Choroid plexus epithelial cell (primary cell): Measurements from ENCODE around the gene ADORA2B.
"Not testable (repeated sequence)": the region's sequence is repeated elsewhere in the genome, so short reads cannot be mapped to it uniquely, and the experiment has no call there.

ENCODE experiments used
- DNase-seq: peaks from one replicate; pipeline ENCODE4 v3.0.0-alpha.2; 2010; ENCODE audit warnings: low read depth
- H3K4me3 ChIP-seq: 2 replicates; pipeline ENCODE4 v1.5.1; 2011; ENCODE audit warnings: low read depth, mild to moderate bottlenecking, control low read depth, low read length, moderate library complexity
- TF ChIP-seq, protein P1 (sequence below): conservative IDR thresholded peaks from 2 replicates; pipeline ENCODE4 v1.5.1; 2011; ENCODE audit warnings: low read depth, mild to moderate bottlenecking, control low read depth, inconsistent platforms, low read length, moderate library complexity

ADORA2B gene

DNA sequence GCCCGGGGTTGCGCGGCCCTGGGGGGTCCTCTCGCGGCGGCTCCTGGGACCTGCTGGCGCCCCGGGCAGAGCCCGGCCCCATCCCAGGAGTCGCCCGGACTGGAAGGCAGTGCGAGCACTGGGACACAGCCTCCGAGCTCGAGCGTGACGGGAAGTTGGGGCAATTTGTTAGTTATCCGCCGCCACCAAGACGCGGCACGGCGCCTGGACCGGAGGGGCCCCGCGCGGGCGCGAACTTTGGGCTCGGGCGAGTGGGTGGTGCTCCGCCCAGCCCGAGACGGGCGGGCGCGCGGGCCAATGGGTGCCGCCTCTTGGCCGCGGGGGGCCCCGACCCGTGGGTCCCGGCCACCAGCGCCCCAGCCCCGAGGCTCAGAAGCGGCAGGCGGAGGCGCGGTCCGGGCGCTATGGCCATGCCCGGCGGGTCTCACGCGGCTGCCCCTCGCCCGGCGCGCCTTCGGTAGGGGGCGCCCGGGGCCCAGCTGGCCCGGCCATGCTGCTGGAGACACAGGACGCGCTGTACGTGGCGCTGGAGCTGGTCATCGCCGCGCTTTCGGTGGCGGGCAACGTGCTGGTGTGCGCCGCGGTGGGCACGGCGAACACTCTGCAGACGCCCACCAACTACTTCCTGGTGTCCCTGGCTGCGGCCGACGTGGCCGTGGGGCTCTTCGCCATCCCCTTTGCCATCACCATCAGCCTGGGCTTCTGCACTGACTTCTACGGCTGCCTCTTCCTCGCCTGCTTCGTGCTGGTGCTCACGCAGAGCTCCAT lies at the start of gene ADORA2B:
TSS of gene ADORA2B (plus strand) at position 372 of the 768 bp plus-strand sequence. CDS start at position 491, 119 bp downstream.
- DNase-seq = peak; percentile 69
- TF ChIP-seq, protein P1, sequence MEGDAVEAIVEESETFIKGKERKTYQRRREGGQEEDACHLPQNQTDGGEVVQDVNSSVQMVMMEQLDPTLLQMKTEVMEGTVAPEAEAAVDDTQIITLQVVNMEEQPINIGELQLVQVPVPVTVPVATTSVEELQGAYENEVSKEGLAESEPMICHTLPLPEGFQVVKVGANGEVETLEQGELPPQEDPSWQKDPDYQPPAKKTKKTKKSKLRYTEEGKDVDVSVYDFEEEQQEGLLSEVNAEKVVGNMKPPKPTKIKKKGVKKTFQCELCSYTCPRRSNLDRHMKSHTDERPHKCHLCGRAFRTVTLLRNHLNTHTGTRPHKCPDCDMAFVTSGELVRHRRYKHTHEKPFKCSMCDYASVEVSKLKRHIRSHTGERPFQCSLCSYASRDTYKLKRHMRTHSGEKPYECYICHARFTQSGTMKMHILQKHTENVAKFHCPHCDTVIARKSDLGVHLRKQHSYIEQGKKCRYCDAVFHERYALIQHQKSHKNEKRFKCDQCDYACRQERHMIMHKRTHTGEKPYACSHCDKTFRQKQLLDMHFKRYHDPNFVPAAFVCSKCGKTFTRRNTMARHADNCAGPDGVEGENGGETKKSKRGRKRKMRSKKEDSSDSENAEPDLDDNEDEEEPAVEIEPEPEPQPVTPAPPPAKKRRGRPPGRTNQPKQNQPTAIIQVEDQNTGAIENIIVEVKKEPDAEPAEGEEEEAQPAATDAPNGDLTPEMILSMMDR = peak; percentile 34
- H3K4me3 ChIP-seq = peak within 1 kb of the TSS; percentile 74

DNA sequence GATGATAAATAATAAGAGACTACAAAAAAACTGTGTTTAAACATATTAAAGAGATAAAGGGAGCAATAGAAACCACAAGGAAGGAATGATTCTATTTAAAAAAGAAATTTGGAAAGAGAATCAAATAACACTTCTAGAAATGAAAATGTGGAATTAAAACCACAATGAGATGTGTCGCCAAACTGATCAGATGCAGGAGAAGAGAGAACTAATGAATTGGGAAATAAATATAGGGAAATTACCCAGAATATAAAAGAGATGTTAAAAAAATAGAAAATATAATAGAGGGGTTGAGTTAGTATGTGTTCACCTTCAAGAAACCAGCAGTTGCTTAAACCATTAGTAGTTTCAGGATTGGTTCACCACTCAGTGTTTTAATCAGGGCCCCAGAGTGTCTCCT lies 48.7 kb upstream of the ADORA2B start:
- TF ChIP-seq, protein P1 = no peak
- no peak overlapping the region for H3K4me3 ChIP-seq
- DNase-seq = no peak

DNA sequence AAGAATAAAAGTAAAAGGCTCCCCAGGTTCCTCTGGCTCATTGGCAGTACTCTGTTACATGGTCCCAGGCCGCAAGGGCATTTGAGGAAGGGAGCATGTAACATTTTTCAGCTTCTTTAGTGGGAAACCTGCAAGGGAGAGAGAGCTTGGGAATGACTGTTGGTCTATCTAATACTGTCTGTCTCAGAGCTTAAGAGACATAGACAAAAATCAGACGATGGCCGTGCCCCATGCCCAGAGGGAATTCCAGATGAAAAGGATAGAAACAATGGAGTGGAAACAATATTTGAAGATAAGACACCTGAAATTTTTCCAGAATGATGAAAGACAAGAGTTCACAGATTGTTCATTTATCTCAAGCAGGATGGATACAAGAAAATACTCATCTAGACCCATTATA lies 48.1 kb upstream of the ADORA2B start:
- TF ChIP-seq, protein P1 = no peak

DNA sequence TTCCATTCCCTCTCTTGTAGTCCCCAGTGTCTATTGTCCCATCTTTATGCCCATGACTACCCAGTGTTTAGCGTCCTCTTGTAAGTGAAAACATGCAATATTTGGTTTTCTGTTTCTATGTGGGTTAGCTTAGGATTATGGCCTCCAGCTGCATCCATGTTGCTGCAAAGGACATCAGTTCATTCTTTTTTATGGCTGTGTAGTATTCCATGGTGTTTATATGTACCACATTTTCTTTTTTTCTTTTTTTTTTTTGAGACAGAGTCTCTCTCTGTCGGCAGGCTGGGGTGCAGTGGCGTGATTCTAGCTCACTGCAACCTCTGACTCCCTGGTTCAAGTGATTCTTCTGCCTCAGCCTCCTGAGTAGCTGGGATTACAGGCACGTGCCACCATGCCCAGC lies 45.3 kb upstream of the ADORA2B start:
- DNase-seq = not testable (repeated sequence)

More for the DNA sequence above, 48.1 kb upstream of the ADORA2B start:
- no peak overlapping the region for H3K4me3 ChIP-seq
- no peak for DNase-seq

DNA sequence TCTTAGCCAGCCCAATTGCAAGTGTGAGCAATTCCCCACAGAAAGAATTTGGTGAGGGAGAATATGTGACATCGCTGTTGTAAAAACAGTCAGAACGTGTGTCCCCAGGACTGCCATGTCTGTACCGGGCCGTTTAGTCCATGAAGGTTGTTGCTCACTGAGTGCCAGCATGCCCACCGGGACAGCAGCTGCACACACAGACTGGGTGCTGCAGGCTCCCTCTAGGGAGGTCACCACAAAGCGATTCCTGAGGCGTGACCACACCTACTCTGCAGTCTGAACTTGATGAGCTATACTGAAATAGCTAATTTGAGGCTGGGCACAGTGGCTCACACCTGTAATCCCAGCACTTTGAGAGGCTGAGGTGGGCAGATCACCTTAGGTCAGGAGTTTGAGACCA lies 44.1 kb upstream of the ADORA2B start:
- TF ChIP-seq, protein P1 = no peak
- H3K4me3 ChIP-seq = no peak overlapping the region
- DNase-seq = no peak

More for the DNA sequence above, 45.3 kb upstream of the ADORA2B start:
- not testable (repeated sequence) for H3K4me3 ChIP-seq

DNA sequence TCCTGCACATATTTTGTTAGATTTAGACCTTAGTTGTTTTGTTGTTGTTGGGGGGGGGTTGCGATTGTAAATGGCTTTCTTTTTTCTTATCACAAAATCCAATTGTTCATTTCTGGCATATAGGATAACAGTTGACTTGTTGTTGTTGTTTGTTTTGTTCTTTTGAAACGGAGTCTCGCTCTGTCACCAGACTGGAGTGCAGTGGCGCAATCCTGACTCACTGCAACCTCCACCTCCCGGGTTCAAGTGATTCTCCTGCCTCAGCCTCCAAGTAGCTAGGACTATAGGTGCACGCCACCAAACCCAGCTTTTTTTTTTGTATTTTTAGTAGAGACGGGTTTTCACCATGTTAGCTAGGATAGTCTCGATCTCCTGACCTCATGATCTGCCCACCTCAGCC lies 39.7 kb upstream of the ADORA2B start:
- not testable (repeated sequence) for DNase-seq, H3K4me3 ChIP-seq

DNA sequence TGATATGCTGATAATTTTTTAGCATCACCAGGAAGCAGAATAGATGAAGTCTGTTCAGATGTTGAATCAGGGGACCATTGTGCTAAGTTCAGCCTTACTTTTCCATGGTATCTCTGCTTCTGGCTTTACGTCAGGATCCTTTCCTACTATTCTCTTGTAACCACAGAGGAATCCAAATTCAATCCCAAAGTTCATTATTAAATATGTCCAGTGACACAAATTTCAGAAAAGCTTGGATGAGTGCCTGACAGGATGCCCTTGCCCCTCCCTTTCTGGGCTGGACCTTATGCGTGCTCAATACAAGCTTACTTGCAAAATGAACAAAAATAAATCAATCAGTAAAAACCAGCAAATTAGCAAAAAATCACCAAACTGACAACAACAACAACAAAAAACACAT lies 37.6 kb upstream of the ADORA2B start:
- TF ChIP-seq, protein P1 = no peak
- no peak overlapping the region for H3K4me3 ChIP-seq
- no peak for DNase-seq

DNA sequence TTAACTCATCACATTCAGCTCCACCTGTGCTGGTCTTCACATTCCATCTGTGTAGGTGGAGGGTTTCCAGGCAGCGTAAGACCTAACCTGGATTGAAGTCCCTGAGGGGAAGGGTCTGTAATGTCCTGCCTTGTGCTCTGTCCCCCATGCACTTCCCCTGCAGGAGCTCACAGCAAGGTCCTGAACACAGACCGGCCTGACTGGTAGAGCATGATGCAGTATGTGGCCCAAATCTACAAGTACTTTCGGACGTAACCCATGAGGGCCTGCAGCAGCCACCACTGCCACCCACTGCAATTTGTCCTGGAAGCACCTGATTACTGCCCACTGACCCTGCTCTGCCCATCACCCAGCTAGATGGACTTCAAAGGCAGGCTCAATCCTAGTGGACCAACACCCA lies 36.6 kb upstream of the ADORA2B start:
- TF ChIP-seq, protein P1 = no peak
- H3K4me3 ChIP-seq = no peak overlapping the region
- DNase-seq = no peak
